Urinary bladder (tissue), 4 donors: ENCODE results near the gene CPN2. TPM values are rescaled to one million over a fixed set of nuclear protein-coding genes. Genes with fewer than 3 reads are reported as not detected.

Experiments used
- DNase-seq: peaks from one replicate; pipeline ENCODE4 v3.0.0-alpha.2; 2015; ENCODE audit errors: extremely low spot score
- H3K27ac ChIP-seq: one replicate; pipeline ENCODE4 v1.5.1; 2013; ENCODE audit warnings: low read depth, mild to moderate bottlenecking, moderate library complexity
- H3K36me3 ChIP-seq: one replicate; pipeline ENCODE4 v1.6.1; 2013; ENCODE audit warnings: mild to moderate bottlenecking, moderate library complexity; ENCODE audit not compliant: insufficient read depth
- H3K4me1 ChIP-seq: one replicate; pipeline ENCODE4 v1.6.1; 2013; ENCODE audit warnings: mild to moderate bottlenecking, moderate library complexity; ENCODE audit not compliant: insufficient read depth
- H3K4me3 ChIP-seq: one replicate; pipeline ENCODE4 v1.5.1; 2013; ENCODE audit warnings: low read depth, low read length
- WGBS: extraction: QIAGEN DNeasy Blood & Tissue Kit; methylation state at CpG from one replicate; pipeline ENCODE4 v1.1.7; 2013; 5-methylcytosine and 5-hydroxymethylcytosine counted together
- polyA plus RNA-seq: library from polyadenylated mRNA; stranded (reverse); fragments of 200-250 nt; gene quantifications from one replicate; pipeline ENCODE4 v1.2.3, GENCODE V29; 2013
- total RNA-seq: library from RNA; depleted of rRNA; stranded (reverse); fragments of >200 nt; gene quantifications from one replicate; pipeline ENCODE4 v1.2.3, GENCODE V29; 2014
- donor health status: healthy with polysubstance abuse.
- donor health status: healthy.

The CPN2 gene
- total and polyA plus RNA-seq, 2 donors, result 0.06 TPM; not detected in 1

- 83% methylated on average over 9 of the region's 9 CpGs for WGBS
- no peak for DNase-seq
These were observed 11.8 kb downstream of the CPN2 start for GRCh38 chr3:194339356-194339755.

GRCh38 chr3:194337965-194338753 is 13.0 kb downstream of the CPN2 start:
- H3K4me1 ChIP-seq, result no peaks in the 10 kb centered on the region
- no peak overlapping the region for H3K4me3 ChIP-seq
- no peak for DNase-seq
- no peak overlapping the region for H3K27ac ChIP-seq
- 76% methylated on average over 13 of the region's 13 CpGs for WGBS
- no peaks in the 10 kb centered on the region for H3K36me3 ChIP-seq

More at GRCh38 chr3:194339356-194339755, 11.8 kb downstream of the CPN2 start:
- H3K27ac ChIP-seq, result no peak overlapping the region
- H3K4me1 ChIP-seq, result no peaks in the 10 kb centered on the region
- no peak overlapping the region for H3K4me3 ChIP-seq
- H3K36me3 ChIP-seq, result no peaks in the 10 kb centered on the region

GRCh38 chr3:194336601-194337355 is 14.3 kb downstream of the CPN2 start:
- H3K27ac ChIP-seq, result no peak overlapping the region
- DNase-seq, result no peak
- H3K4me3 ChIP-seq, result no peak overlapping the region
- WGBS, result 78% methylated on average over 17 of the region's 17 CpGs
- no peaks in the 10 kb centered on the region for H3K36me3 ChIP-seq
- no peaks in the 10 kb centered on the region for H3K4me1 ChIP-seq

GRCh38 chr3:194333981-194334320 is 17.2 kb downstream of the CPN2 start:
- no peaks in the 10 kb centered on the region for H3K4me1 ChIP-seq
- no peak overlapping the region for H3K27ac ChIP-seq
- no peak overlapping the region for H3K4me3 ChIP-seq
- no peak for DNase-seq
- no peaks in the 10 kb centered on the region for H3K36me3 ChIP-seq
- 35% methylated on average over 15 of the region's 15 CpGs for WGBS

GRCh38 chr3:194333212-194333980 is 17.7 kb downstream of the CPN2 start:
- WGBS, result 4% methylated on average over 69 of the region's 69 CpGs

GRCh38 chr3:194332858-194333211 is 18.3 kb downstream of the CPN2 start:
- Histone ChIP-seq H3K27ac (no peak overlapping the region), H3K4me1 (no peaks in the 10 kb centered on the region)
- 83% methylated on average over 7 of the region's 7 CpGs for WGBS

More at GRCh38 chr3:194333212-194333980, 17.7 kb downstream of the CPN2 start:
- H3K4me3 ChIP-seq, result peak overlapping the region; percentile 4
- H3K36me3 ChIP-seq, result no peaks in the 10 kb centered on the region
- DNase-seq, result no peak
- H3K4me1 ChIP-seq, result no peaks in the 10 kb centered on the region
- H3K27ac ChIP-seq, result no peak overlapping the region

GRCh38 chr3:194330579-194330978 is 20.5 kb downstream of the CPN2 start:
- no peak for DNase-seq
- 59% methylated on average over 4 of the region's 4 CpGs for WGBS
- no peak overlapping the region for H3K27ac ChIP-seq
- H3K4me1 ChIP-seq, result no peaks in the 10 kb centered on the region
- no peak overlapping the region for H3K4me3 ChIP-seq
- H3K36me3 ChIP-seq, result no peaks in the 10 kb centered on the region

More at GRCh38 chr3:194332858-194333211, 18.3 kb downstream of the CPN2 start:
- DNase-seq, result no peak
- Histone ChIP-seq H3K36me3 (no peaks in the 10 kb centered on the region), H3K4me3 (no peak overlapping the region)

GRCh38 chr3:194330160-194330559 is 21.0 kb downstream of the CPN2 start:
- 87% methylated on average over 10 of the region's 10 CpGs for WGBS
- no peak overlapping the region for H3K4me3 ChIP-seq
- no peaks in the 10 kb centered on the region for H3K36me3 ChIP-seq
- H3K4me1 ChIP-seq, result no peaks in the 10 kb centered on the region
- H3K27ac ChIP-seq, result no peak overlapping the region
- no peak for DNase-seq

GRCh38 chr3:194329583-194329965 is 21.6 kb downstream of the CPN2 start:
- Histone ChIP-seq H3K36me3 (no peaks in the 10 kb centered on the region), H3K4me3 (no peak overlapping the region), H3K27ac (no peak overlapping the region), H3K4me1 (no peaks in the 10 kb centered on the region)
- 87% methylated on average over 7 of the region's 7 CpGs for WGBS
- no peak for DNase-seq

- H3K36me3 ChIP-seq, result no peaks in the 10 kb centered on the region
- DNase-seq, result no peak
- no peak overlapping the region for H3K27ac ChIP-seq
- H3K4me3 ChIP-seq, result no peak overlapping the region
- WGBS, result 54% methylated on average over 14 of the region's 14 CpGs
- no peaks in the 10 kb centered on the region for H3K4me1 ChIP-seq
These were observed 22.1 kb downstream of the CPN2 start for GRCh38 chr3:194328942-194329582.

GRCh38 chr3:194328053-194328657 is 23.0 kb downstream of the CPN2 start:
- H3K4me3 ChIP-seq, result no peak overlapping the region
- 64% methylated on average over 27 of the region's 27 CpGs for WGBS
- no peaks in the 10 kb centered on the region for H3K36me3 ChIP-seq
- no peak for DNase-seq
- H3K27ac ChIP-seq, result no peak overlapping the region
- no peaks in the 10 kb centered on the region for H3K4me1 ChIP-seq

GRCh38 chr3:194327218-194328052 is 23.7 kb downstream of the CPN2 start:
- no peak for DNase-seq
- Histone ChIP-seq H3K27ac (no peak overlapping the region), H3K4me1 (no peaks in the 10 kb centered on the region), H3K36me3 (no peaks in the 10 kb centered on the region), H3K4me3 (no peak overlapping the region)
- 96% methylated on average over 5 of the region's 5 CpGs for WGBS
